GM12864 (cell line): Measurements from ENCODE around the gene GIMAP8.

Experiments
- DNase-seq: peaks from one replicate; pipeline ENCODE4 v3.0.0-alpha.2; 2011; ENCODE audit warnings: low read depth
- H3K4me3 ChIP-seq: 2 replicates; pipeline ENCODE4 v1.5.1; 2011; ENCODE audit warnings: mild to moderate bottlenecking, low read depth, low read length, control low read depth
- TF ChIP-seq, protein P1 (sequence below): IDR thresholded peaks from 2 replicates; pipeline ENCODE4 v1.5.1; 2011; ENCODE audit warnings: low read depth, mild to moderate bottlenecking, moderate library complexity, low read length, control low read depth, inconsistent platforms; ENCODE audit errors: missing control alignments

GIMAP8 gene

DNA sequence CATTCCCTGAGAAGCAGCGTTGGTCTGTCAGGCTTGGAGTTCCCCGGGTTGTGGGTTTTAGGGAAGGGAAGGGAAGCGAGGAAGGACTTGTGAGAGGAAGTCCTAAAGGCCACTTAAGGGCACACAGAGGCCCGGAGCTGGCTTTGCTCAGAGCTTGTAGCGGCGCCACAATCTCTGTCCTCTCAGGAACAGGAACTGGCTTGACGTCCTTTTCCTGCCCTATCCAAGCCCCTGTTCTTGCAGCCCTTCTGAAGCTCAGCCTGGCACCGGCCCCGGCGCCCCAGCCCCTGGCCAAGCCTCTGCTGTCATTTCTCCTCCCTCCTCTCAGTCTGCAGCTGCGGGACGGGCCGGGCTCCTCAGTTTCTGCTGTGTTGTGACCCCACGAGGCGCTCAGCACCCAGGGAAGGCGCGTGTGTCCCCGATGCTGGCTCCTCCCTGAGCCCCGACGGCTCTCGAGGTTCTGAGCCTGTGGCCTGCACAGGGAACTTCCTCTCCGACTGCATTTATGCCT, at the start of gene GIMAP8:
TSS of gene GIMAP8 (plus strand) at position 140 of the 511 bp plus-strand sequence. CDS start 16,069 bp downstream, outside the sequence.
- TF ChIP-seq, protein P1, sequence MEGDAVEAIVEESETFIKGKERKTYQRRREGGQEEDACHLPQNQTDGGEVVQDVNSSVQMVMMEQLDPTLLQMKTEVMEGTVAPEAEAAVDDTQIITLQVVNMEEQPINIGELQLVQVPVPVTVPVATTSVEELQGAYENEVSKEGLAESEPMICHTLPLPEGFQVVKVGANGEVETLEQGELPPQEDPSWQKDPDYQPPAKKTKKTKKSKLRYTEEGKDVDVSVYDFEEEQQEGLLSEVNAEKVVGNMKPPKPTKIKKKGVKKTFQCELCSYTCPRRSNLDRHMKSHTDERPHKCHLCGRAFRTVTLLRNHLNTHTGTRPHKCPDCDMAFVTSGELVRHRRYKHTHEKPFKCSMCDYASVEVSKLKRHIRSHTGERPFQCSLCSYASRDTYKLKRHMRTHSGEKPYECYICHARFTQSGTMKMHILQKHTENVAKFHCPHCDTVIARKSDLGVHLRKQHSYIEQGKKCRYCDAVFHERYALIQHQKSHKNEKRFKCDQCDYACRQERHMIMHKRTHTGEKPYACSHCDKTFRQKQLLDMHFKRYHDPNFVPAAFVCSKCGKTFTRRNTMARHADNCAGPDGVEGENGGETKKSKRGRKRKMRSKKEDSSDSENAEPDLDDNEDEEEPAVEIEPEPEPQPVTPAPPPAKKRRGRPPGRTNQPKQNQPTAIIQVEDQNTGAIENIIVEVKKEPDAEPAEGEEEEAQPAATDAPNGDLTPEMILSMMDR = no peak
- no peak for DNase-seq
- peak within 1 kb of the TSS; percentile 42 for H3K4me3 ChIP-seq

DNA sequence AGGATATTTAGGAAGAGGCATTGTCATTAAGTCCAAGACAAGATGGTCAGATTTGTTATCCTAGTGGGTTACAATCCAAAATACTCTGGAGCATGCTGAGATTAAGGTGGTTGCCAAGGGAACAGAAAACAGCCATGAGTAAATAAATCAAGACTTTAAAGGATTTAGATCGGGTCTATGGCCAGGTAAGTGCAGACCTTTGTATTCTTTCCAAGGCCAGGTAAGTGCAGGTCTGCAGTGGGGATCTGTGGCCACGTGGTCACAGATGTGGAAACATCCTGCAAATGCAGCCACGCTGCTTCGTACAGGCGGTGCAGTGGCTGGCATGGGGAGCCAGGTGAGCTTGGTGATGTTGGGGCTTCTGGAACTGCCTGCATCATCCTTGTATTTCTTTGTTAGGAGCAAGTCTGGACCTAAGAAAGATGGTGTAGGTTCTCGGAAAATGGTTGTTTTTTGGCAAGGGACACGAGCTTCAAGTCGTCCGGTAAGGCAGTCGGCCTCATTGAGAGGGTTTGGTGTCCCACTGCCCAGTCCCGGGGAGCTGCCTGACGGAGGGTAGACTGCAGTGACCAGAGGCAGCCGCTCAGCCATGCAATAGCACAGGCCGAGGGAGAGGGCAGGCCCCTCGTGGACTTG, 49.5 kb upstream of the GIMAP8 start:
- no peak overlapping the region for H3K4me3 ChIP-seq
- DNase-seq = no peak
- TF ChIP-seq, protein P1 = no peak

DNA sequence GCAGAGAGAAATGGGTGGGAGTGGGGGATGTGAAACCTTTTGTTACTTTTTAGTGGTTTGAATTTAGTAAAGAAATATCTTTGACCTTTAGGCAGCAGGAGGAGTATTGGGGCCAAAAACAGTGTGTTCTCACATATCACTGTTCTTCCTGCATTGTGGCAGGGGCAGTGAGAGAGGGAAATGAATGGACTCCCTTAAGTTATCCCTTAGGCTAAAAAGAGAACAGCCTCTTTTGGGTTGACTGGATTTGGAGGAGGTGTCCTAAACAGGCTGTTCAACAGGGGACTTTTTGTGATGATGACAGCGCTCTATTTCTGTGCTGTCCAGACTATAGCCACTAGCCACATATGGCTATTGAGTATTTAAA, 49.0 kb upstream of the GIMAP8 start:
- TF ChIP-seq, protein P1 = no peak
- no peak for DNase-seq
- no peak overlapping the region for H3K4me3 ChIP-seq

DNA sequence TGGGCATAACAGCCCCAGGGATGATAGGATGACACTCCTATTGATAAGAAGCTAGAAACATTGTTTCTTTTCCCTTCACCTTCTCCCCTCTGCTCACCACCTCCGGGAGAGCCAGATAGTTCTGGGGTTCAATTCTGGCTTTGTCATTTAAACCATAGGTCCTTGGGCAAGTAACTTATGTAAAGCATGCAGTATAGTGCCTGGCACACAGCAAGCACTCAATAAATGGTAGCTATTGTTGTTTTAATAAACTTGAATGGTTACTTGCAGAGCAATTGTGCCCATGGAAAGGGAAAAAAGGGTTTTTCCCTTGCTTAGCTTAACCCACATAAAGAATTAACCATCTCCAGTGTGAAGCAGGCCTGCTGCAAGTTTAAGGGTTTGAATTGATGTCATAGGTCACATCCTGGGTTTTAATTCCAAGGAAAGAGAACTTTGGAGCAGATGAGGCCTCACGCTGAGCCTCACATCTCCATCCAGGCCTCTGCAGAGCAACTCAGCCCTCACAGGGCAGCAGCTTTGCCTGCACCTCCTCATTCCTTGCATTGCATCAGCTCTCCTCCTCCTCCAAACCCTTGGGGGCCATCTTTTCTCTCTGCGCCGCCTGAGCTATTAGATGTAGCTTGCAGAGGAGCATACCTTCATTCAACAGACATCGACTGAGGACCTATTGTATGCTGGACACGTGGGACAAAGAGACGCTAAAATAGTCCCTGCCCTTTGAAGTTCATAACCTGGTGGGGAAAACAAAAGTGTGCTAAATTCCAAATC, 48.4 kb upstream of the GIMAP8 start:
- DNase-seq = no peak
- H3K4me3 ChIP-seq = no peak overlapping the region
- TF ChIP-seq, protein P1 = no peak

DNA sequence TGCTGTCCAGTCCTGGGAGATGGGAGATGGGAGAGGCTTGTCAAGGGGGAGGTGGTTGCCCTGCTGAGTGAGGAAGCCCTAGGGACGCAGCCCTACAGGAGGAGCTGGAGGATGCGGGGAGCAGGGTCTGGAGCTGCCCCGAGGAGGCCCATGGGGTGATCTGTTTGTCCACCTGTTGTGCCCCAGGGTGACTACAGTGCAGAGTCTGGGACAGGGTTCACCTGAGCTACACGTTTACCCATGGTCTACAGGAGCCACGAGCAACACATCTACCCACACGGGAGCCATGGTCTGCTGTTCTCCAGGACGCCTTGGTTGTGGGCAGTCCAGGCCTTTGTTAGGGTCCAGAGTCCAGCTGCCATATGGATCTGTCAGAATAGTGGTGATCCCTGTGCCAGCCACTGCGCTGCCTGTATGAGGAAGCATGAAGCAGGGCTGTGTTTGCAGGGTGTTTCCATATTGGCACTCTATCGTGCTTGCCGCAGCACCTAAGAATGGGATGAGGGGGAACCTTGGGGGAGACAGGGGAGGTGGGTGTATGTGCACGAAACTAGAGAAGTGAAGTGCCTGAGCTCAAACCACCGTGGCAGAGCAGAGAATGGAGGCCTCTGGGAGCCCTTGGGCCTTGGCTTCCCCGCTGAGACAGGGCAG, 47.6 kb upstream of the GIMAP8 start:
- H3K4me3 ChIP-seq = no peak overlapping the region
- DNase-seq = no peak
- TF ChIP-seq, protein P1 = no peak

DNA sequence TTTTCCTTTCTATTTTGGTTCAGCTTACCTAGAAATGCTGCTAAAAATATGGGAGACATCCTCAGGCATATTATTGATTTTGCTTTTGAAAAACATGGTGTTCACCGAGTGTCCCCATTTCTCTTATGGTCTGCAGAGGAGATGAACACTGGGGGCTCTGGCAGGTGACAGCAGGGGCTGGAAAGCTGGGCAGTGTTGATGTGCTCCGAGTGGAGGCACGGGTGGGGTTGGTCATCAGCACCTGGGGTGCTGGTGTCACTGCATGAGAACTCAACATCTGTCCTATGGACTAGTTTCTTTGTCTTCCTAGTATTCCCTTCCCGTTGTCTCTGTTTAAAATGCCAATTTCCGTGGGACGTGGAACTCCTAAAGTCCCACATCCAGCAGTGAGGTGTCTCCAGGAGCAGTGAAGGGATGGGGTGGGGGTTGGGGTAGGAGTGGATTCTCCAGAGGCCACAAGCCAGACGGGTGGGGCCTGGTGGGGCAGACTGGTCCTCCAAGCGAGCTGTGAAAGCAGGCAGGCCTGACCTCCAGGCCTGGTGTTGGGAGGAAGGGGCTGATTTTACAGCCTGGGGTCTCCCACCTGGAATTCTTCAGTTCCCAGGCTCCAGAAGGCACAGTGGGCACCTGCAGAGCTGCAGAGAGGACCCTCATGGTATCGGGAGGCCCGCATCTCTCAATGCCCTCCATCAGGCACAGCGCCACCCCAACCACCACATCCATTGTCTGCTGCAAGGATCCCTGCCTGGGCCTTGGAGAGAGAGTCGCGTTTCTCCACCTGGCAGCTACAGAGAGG, 46.9 kb upstream of the GIMAP8 start:
- DNase-seq = no peak
- H3K4me3 ChIP-seq = no peak overlapping the region; the same call in 1 of the 2 replicates
- TF ChIP-seq, protein P1 = no peak
